ENCODE data around the gene MAFF. TPM values are rescaled to one million over a fixed set of nuclear protein-coding genes. Genes with fewer than 3 reads are reported as not detected.

Gene MAFF
- total and polyA plus RNA-seq, 9 of the 15 experiments (the other 6 are each of a cell fraction or from before 2014, with no cell fraction given): 0.51 to 8.0 (median 5.4) TPM

DNA sequence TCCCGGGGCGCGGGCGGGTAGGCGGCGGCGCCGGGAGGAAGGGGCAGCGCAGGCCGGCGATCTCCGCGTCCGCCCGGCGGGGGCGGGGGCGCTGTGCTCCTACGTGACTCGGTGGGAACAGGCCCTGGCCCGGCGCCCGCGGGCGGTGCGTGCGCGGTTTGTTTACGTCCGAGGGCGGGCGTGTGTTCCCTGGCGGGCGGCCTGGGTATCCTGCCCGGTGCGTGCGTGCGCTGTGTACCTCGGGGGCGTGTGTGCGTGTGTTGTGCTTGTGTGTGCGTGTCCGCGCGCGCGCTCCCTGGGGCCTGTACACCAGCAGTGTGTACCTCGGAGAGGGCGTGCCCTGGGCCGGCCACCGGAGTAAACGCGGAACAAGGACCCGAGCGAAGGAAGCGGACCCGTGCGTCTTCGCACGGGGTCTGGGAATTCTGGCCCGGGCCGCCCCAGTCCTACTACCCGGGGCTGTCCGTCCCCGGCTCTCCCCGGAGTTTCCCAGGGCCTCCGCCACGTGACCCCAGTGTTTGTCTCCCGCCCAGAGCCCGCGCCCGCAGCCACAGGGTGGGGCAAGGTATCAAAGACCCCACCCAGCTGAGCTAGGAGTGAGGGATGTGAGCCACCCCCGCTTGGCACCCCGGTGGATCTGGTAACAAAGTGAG is 769 bp downstream of the MAFF start (continued):
- TF ChIP-seq, protein P1, sequence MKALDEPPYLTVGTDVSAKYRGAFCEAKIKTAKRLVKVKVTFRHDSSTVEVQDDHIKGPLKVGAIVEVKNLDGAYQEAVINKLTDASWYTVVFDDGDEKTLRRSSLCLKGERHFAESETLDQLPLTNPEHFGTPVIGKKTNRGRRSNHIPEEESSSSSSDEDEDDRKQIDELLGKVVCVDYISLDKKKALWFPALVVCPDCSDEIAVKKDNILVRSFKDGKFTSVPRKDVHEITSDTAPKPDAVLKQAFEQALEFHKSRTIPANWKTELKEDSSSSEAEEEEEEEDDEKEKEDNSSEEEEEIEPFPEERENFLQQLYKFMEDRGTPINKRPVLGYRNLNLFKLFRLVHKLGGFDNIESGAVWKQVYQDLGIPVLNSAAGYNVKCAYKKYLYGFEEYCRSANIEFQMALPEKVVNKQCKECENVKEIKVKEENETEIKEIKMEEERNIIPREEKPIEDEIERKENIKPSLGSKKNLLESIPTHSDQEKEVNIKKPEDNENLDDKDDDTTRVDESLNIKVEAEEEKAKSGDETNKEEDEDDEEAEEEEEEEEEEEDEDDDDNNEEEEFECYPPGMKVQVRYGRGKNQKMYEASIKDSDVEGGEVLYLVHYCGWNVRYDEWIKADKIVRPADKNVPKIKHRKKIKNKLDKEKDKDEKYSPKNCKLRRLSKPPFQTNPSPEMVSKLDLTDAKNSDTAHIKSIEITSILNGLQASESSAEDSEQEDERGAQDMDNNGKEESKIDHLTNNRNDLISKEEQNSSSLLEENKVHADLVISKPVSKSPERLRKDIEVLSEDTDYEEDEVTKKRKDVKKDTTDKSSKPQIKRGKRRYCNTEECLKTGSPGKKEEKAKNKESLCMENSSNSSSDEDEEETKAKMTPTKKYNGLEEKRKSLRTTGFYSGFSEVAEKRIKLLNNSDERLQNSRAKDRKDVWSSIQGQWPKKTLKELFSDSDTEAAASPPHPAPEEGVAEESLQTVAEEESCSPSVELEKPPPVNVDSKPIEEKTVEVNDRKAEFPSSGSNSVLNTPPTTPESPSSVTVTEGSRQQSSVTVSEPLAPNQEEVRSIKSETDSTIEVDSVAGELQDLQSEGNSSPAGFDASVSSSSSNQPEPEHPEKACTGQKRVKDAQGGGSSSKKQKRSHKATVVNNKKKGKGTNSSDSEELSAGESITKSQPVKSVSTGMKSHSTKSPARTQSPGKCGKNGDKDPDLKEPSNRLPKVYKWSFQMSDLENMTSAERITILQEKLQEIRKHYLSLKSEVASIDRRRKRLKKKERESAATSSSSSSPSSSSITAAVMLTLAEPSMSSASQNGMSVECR (CRISPR knock-in tag; IDR thresholded peaks at IDR 0.05): no peak; the same call in 1 of the 2 replicates
- TF ChIP-seq TGIF2 (CRISPR knock-in tag; IDR thresholded peaks at IDR 0.05) (no peak), CHD1 (IDR thresholded peaks at IDR 0.05; ENCODE audit: low read length) (no peak), FIP1L1 (IDR thresholded peaks at IDR 0.05; ENCODE audit: low read depth, low read length, poor library complexity, severe bottlenecking) (no peak), ZC3H11A (IDR thresholded peaks at IDR 0.05; ENCODE audit: low read depth, low read length) (no peak), HDAC2 (IDR thresholded peaks at IDR 0.05) (peak; percentile 39; the same call in 1 of the 2 replicates), SMAD2 (IDR thresholded peaks at IDR 0.05; ENCODE audit: low read depth, low read length) (no peak), NFYB (IDR thresholded peaks at IDR 0.05; ENCODE audit: extremely low read depth, insufficient read length) (no peak), ZNF431 (CRISPR knock-in tag; IDR thresholded peaks at IDR 0.05) (no peak), RAD21 (CRISPR knock-in tag; conservative IDR thresholded peaks at IDR 0.05 in 1 of 2, IDR thresholded peaks at IDR 0.05 in 1 of 2) (peak in 1 of 2 experiments; percentile 11; a peak in 1 of 4 replicates), KDM2B (CRISPR knock-in tag; IDR thresholded peaks at IDR 0.05) (peak; percentile 35; the same call in 1 of the 2 replicates), BHLHE40 (IDR thresholded peaks at IDR 0.05; ENCODE audit: low read length) (peak; percentile 44), SMARCC2 (IDR thresholded peaks at IDR 0.05; ENCODE audit: low read depth) (no peak), ZNF507 (tag; conservative IDR thresholded peaks at IDR 0.05) (no peak), ZNF239 (CRISPR knock-in tag; IDR thresholded peaks at IDR 0.05) (no peak), SAFB (IDR thresholded peaks at IDR 0.05; ENCODE audit: borderline replicate concordance, low read depth, low read length) (no peak), MYNN (IDR thresholded peaks at IDR 0.05) (no peak), MYNN (CRISPR knock-in tag; IDR thresholded peaks at IDR 0.05) (no peak)
- TF ChIP-seq, protein P2, sequence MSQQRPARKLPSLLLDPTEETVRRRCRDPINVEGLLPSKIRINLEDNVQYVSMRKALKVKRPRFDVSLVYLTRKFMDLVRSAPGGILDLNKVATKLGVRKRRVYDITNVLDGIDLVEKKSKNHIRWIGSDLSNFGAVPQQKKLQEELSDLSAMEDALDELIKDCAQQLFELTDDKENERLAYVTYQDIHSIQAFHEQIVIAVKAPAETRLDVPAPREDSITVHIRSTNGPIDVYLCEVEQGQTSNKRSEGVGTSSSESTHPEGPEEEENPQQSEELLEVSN (IDR thresholded peaks at IDR 0.05; ENCODE audit: borderline replicate concordance in 1 of 2, extremely low read depth in 1 of 2, insufficient read depth in 1 of 2, insufficient read length in 1 of 2, low read depth in 1 of 2, low read length in 1 of 2, poor library complexity in 1 of 2, severe bottlenecking in 1 of 2): peak; percentile 39 to 52
- TF ChIP-seq, protein P3, sequence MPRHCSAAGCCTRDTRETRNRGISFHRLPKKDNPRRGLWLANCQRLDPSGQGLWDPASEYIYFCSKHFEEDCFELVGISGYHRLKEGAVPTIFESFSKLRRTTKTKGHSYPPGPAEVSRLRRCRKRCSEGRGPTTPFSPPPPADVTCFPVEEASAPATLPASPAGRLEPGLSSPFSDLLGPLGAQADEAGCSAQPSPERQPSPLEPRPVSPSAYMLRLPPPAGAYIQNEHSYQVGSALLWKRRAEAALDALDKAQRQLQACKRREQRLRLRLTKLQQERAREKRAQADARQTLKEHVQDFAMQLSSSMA (CRISPR knock-in tag; IDR thresholded peaks at IDR 0.05): no peak
- TF ChIP-seq, protein P4, sequence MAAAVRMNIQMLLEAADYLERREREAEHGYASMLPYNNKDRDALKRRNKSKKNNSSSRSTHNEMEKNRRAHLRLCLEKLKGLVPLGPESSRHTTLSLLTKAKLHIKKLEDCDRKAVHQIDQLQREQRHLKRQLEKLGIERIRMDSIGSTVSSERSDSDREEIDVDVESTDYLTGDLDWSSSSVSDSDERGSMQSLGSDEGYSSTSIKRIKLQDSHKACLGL (CRISPR knock-in tag; IDR thresholded peaks at IDR 0.05; ENCODE audit: borderline replicate concordance, poor library complexity, severe bottlenecking): peak; percentile 9
